H1 (cell line): ENCODE measurements around the gene FOXJ2. TPM values are rescaled to one million over a fixed set of nuclear protein-coding genes. Genes with fewer than 3 reads are reported as not detected.

Experiments used
- BCL11A ChIP-seq, 2 experiments: IDR thresholded peaks; one replicate each; pipeline ENCODE4 v1.6.1; 2011; ENCODE audit warnings: low read depth in 2 of 2, low read length in 2 of 2, mild to moderate bottlenecking in 2 of 2
- CEBPB ChIP-seq: IDR thresholded peaks from 2 replicates; pipeline ENCODE4 v1.6.1; 2012; ENCODE audit warnings: low read depth, low read length
- CREB1 ChIP-seq: IDR thresholded peaks from 2 replicates; pipeline ENCODE4 v1.6.1; 2012; ENCODE audit warnings: inconsistent platforms
- EP300 ChIP-seq, 2 experiments: IDR thresholded peaks; 1 replicate in 1 of 2; 2 replicates in 1 of 2; pipeline ENCODE4 v1.6.1; 2011 to 2012; ENCODE audit warnings: low read depth in 2 of 2, low read length in 2 of 2, mild to moderate bottlenecking in 2 of 2, borderline replicate concordance in 1 of 2, inconsistent platforms in 1 of 2, moderate library complexity in 1 of 2
- EZH2 ChIP-seq: fragments of 200-600 bp; sonication (generic); IDR thresholded peaks from 2 replicates; pipeline ENCODE4 v1.7.1; 2012; ENCODE audit warnings: low read depth, mild to moderate bottlenecking, moderate library complexity, low read length, inconsistent platforms; ENCODE audit not compliant: severe bottlenecking
- FOSL1 ChIP-seq: IDR thresholded peaks from 2 replicates; pipeline ENCODE4 v1.6.1; 2011; ENCODE audit warnings: mild to moderate bottlenecking, low read depth, low read length, moderate library complexity; ENCODE audit not compliant: insufficient read depth
- KDM5A ChIP-seq: fragments of 200-600 bp; IDR thresholded peaks from 2 replicates; pipeline ENCODE4 v1.7.1; 2012; ENCODE audit warnings: mild to moderate bottlenecking, low read length, inconsistent platforms, mixed read lengths
- MAX ChIP-seq: IDR thresholded peaks from 2 replicates; pipeline ENCODE4 v1.6.1; 2012; ENCODE audit warnings: inconsistent platforms
- POLR2A ChIP-seq, 2 experiments: IDR thresholded peaks; 1 replicate in 1 of 2; 2 replicates in 1 of 2; pipeline ENCODE4 v1.6.1; 2011; ENCODE audit warnings: low read depth in 2 of 2, low read length in 2 of 2, mild to moderate bottlenecking in 2 of 2; ENCODE audit errors: control extremely low read depth in 1 of 2
- POU5F1 ChIP-seq: IDR thresholded peaks from 2 replicates; pipeline ENCODE4 v1.6.1; 2011; ENCODE audit warnings: low read depth, mild to moderate bottlenecking, low read length, moderate library complexity
- RBBP5 ChIP-seq: IDR thresholded peaks from 2 replicates; pipeline ENCODE4 v1.7.1; 2012; ENCODE audit warnings: low read depth, mild to moderate bottlenecking, inconsistent platforms, low read length, moderate library complexity, borderline replicate concordance
- RXRA ChIP-seq: IDR thresholded peaks from 2 replicates; pipeline ENCODE4 v1.6.1; 2011; ENCODE audit warnings: low read depth, mild to moderate bottlenecking, low read length, moderate library complexity; ENCODE audit not compliant: insufficient read depth
- SAP30 ChIP-seq: fragments of 300-600 bp; sonication (generic); IDR thresholded peaks from 2 replicates; pipeline ENCODE4 v1.7.1; 2012; ENCODE audit warnings: low read length, moderate library complexity, mild to moderate bottlenecking, inconsistent platforms; ENCODE audit not compliant: insufficient read depth, insufficient replicate concordance
- SP2 ChIP-seq: IDR thresholded peaks from 2 replicates; pipeline ENCODE4 v1.6.1; 2012; ENCODE audit warnings: mild to moderate bottlenecking, low read length, inconsistent platforms
- SRF ChIP-seq: IDR thresholded peaks from 2 replicates; pipeline ENCODE4 v1.6.1; 2011; ENCODE audit warnings: mild to moderate bottlenecking, low read depth, low read length, moderate library complexity
- USF2 ChIP-seq: IDR thresholded peaks from 2 replicates; pipeline ENCODE4 v1.6.1; 2011; ENCODE audit warnings: low read length, improper control_type of control experiment
- polyA plus RNA-seq, 7 experiments: library from polyadenylated mRNA; depleted of rRNA in 3 of 7; stranded (reverse) in 5 of 7; unstranded in 2 of 7; fragments of >200 nt in 5 of 7; fragments of 200-250 nt in 2 of 7; gene quantifications; 1 replicate in 5 of 7; 2 replicates in 1 of 7; 4 replicates in 1 of 7; pipeline versions ENCODE4 v1.2.1 to v1.2.3, GENCODE V29; 2011 to 2013; ENCODE audit warnings: missing spikeins in 2 of 7, mixed read lengths in 2 of 7
- total RNA-seq: library from RNA; stranded (reverse); fragmentation: NEBNext Ultra II Directional; extraction: Animal tissue kit (Norgen Biotek cat#: 25700); gene quantifications from 2 replicates; pipeline ENCODE4 v1.2.1, GENCODE V29; 2021
- TF ChIP-seq, protein P1 (sequence below), 3 experiments: IDR thresholded peaks; 1 replicate in 2 of 3; 2 replicates in 1 of 3; pipeline versions ENCODE4 v1.5.1 to v1.6.1; 2011; ENCODE audit warnings: low read length in 3 of 3, mild to moderate bottlenecking in 3 of 3, inconsistent platforms in 2 of 3, low read depth in 1 of 3, moderate library complexity in 1 of 3; ENCODE audit not compliant: insufficient read depth in 1 of 3; ENCODE audit errors: control extremely low read depth in 1 of 3
- TF ChIP-seq, protein P2 (sequence below): IDR thresholded peaks from 2 replicates; pipeline ENCODE4 v1.6.1; 2011; ENCODE audit warnings: low read depth, mild to moderate bottlenecking, low read length; ENCODE audit not compliant: insufficient read depth

FOXJ2 gene
- total and polyA plus RNA-seq, 2 of the 8 experiments (the other 6 are each of a cell fraction or from before 2014, with no cell fraction given): 4.2 to 9.3 TPM

DNA sequence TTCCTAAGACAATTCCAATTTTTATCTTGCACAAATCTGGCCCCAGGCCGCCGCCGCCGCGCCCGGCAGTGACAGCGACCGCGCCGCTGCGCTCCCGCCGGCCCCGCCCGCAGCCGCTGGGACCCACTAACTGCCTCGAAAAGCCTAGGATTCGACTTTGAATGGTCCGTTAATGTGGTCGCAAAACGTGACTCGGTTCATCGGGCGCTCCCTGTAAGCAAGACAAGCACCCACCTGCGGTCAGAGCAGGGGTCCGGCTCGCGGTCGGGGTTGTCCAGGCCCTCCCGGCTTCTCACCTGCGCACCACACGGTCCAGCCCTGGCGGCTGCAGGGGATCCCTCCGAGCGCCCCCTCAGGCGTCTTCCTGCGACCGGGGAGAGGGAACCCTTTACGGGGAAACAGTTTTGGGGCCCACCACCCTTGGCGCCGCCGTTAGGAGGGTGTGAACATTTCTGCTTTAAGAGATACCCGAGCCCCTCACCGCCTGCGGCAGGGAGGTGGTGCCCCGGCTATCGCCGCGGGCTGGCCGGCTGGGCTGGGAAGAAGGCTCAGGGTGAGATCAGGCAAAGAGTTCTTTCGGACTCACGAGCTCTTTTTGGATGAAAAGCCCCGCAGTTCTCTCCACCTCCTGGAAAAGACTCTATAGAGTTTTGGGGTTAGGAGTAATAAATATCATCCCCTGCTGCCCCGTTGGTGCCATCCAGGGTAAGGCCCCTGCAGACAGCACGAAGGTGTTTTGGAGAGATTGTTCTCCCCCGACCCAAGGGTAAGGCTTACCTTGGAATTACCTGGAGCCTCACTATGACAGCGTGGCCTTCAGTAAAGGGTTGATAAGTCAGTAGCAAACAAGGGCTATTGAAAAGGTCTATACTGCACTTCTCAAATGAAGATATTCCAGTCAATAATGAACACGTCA, 13.6 kb upstream of the FOXJ2 start (continued):
- no peak for TF ChIP-seq RXRA
- no peak for TF ChIP-seq SRF
- TF ChIP-seq EZH2: no peak
- peak; percentile 92 for TF ChIP-seq MAX
- no peak for TF ChIP-seq POLR2A (IDR thresholded peaks at IDR 0.05; ENCODE audit: control extremely low read depth in 1 of 2, low read depth in 2 of 2, low read length in 2 of 2)
- TF ChIP-seq BCL11A (IDR thresholded peaks at IDR 0.05; ENCODE audit: low read depth in 2 of 2, low read length in 2 of 2): no peak
- no peak for TF ChIP-seq CEBPB
- no peak for TF ChIP-seq POU5F1
- TF ChIP-seq, protein P1, sequence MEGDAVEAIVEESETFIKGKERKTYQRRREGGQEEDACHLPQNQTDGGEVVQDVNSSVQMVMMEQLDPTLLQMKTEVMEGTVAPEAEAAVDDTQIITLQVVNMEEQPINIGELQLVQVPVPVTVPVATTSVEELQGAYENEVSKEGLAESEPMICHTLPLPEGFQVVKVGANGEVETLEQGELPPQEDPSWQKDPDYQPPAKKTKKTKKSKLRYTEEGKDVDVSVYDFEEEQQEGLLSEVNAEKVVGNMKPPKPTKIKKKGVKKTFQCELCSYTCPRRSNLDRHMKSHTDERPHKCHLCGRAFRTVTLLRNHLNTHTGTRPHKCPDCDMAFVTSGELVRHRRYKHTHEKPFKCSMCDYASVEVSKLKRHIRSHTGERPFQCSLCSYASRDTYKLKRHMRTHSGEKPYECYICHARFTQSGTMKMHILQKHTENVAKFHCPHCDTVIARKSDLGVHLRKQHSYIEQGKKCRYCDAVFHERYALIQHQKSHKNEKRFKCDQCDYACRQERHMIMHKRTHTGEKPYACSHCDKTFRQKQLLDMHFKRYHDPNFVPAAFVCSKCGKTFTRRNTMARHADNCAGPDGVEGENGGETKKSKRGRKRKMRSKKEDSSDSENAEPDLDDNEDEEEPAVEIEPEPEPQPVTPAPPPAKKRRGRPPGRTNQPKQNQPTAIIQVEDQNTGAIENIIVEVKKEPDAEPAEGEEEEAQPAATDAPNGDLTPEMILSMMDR (IDR thresholded peaks at IDR 0.05; ENCODE audit: control extremely low read depth in 1 of 3, insufficient read depth in 1 of 3, low read depth in 1 of 3, low read length in 3 of 3): no peak; a peak in 1 of 4 replicates
- no peak for TF ChIP-seq FOSL1
- TF ChIP-seq CREB1: no peak
- TF ChIP-seq SP2: no peak
- peak in 1 of 2 experiments; percentile 38; a peak in 1 of 3 replicates for TF ChIP-seq EP300 (IDR thresholded peaks at IDR 0.05; ENCODE audit: borderline replicate concordance in 1 of 2, low read depth in 2 of 2, low read length in 2 of 2)
- TF ChIP-seq SAP30: no peak
- TF ChIP-seq, protein P2, sequence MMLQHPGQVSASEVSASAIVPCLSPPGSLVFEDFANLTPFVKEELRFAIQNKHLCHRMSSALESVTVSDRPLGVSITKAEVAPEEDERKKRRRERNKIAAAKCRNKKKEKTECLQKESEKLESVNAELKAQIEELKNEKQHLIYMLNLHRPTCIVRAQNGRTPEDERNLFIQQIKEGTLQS: no peak
- no peak for TF ChIP-seq KDM5A
- TF ChIP-seq RBBP5: no peak; the same call in 1 of the 2 replicates
- TF ChIP-seq USF2: no peak
- TF ChIP-seq, all 59 proteins: peak for 10
